ENCODE results near the gene SORCS2. TPM values are rescaled to one million over a fixed set of nuclear protein-coding genes. Genes with fewer than 3 reads are reported as not detected.

The SORCS2 gene
- total and polyA plus RNA-seq, 2 of the 8 experiments (the other 6 are each of a cell fraction or from before 2014, with no cell fraction given): 0.36 to 1.8 TPM

- Histone ChIP-seq H2BK20ac (ENCODE audit: low read length) (no peak overlapping the region), H3K36me3 (ENCODE audit: control insufficient read depth in 2 of 4, insufficient read depth in 4 of 4, low read length in 3 of 4) (no peaks in the 10 kb centered on the region), H4K20me1 (replicated peaks in 1 of 2; ENCODE audit: control insufficient read depth in 1 of 2, insufficient read depth in 2 of 2, low read length in 2 of 2) (no peaks in the 10 kb centered on the region), H3K79me2 (ENCODE audit: control insufficient read depth in 1 of 2, insufficient read depth in 2 of 2, low read length in 2 of 2) (no peaks in the 10 kb centered on the region), H2AFZ (ENCODE audit: low read length) (no peak overlapping the region), H3K56ac (replicated peaks; ENCODE audit: insufficient read length, low read depth, low read length) (no peak overlapping the region), H3K23ac (ENCODE audit: insufficient read length) (no peak overlapping the region), H3K27me3 (replicated peaks in 1 of 4; ENCODE audit: control insufficient read depth in 3 of 4, extremely low read depth in 1 of 4, insufficient read depth in 3 of 4, low read length in 3 of 4) (no peaks in the 10 kb centered on the region; a peak in 1 of 7 replicates), H3K4me2 (ENCODE audit: insufficient read depth in 1 of 2, low read depth in 2 of 2, low read length in 2 of 2) (no peak overlapping the region), H3K4me3 (ENCODE audit: extremely low read depth in 1 of 4, insufficient read depth in 2 of 4, low read depth in 3 of 4, low read length in 4 of 4) (no peak overlapping the region), H4K91ac (replicated peaks; ENCODE audit: insufficient read length, low read length) (no peak overlapping the region), H2AK5ac (ENCODE audit: low read depth, low read length) (no peak overlapping the region), H4K8ac (ENCODE audit: extremely low read depth, insufficient read depth, low read length) (no peak overlapping the region), H3K18ac (ENCODE audit: extremely low read depth, low read length) (no peak overlapping the region), H4K5ac (ENCODE audit: insufficient read length, low read depth, low read length) (no peak overlapping the region), H2BK15ac (ENCODE audit: low read length) (no peak overlapping the region), H3K4me1 (replicated peaks in 1 of 4; ENCODE audit: control insufficient read depth in 3 of 4, insufficient read depth in 4 of 4, low read length in 3 of 4) (no peaks in the 10 kb centered on the region), H3K9me3 (ENCODE audit: insufficient read depth in 2 of 2, low read depth in 1 of 2, low read length in 1 of 2) (no peaks in the 10 kb centered on the region), H2BK12ac (ENCODE audit: low read depth, low read length) (no peak overlapping the region), H2BK5ac (ENCODE audit: low read depth, low read length) (no peak overlapping the region), H3K23me2 (ENCODE audit: low read depth, low read length) (no peaks in the 10 kb centered on the region), H3K4ac (replicated peaks; ENCODE audit: insufficient read length, low read depth, low read length) (no peak overlapping the region), H2BK120ac (replicated peaks; ENCODE audit: low read depth, low read length) (no peak overlapping the region), H3K14ac (ENCODE audit: insufficient read length) (no peak overlapping the region), H3K79me1 (ENCODE audit: low read depth, low read length) (no peaks in the 10 kb centered on the region), H3K27ac (ENCODE audit: low read depth, low read length) (no peak overlapping the region), H3K9ac (replicated peaks in 1 of 4; ENCODE audit: extremely low read depth in 1 of 4, low read depth in 3 of 4, low read length in 3 of 4) (no peak overlapping the region)
- WGBS, 2 experiments (ENCODE audit: extremely low coverage in 1 of 2, insufficient coverage in 1 of 2, insufficient read length in 1 of 2, insufficient replicate concordance in 2 of 2, low coverage in 1 of 2, low lambda C conversion rate in 2 of 2, missing lambda C conversion rate in 1 of 2): 81% methylated on average over 11 of the region's 11 CpGs; no CpG with 5 or more reads in 1 of the 2 experiments
- FAIRE-seq (no peak), DNase-seq (ENCODE audit: low read depth in 1 of 2, low spot score in 2 of 2) (no peak)
- POLR2A ChIA-PET (ENCODE audit: partially characterized antibody): no interaction called here
- CTCF ChIA-PET (ENCODE audit: partially characterized antibody): interaction anchor here (0.6 to 0.8 kb wide), 2 partner anchors 41 to 277 kb away, joined by 3 to 4 read pairs; no protein-coding TSS in a partner anchor
- TF ChIP-seq GABPA (IDR thresholded peaks at IDR 0.05; ENCODE audit: borderline replicate concordance, insufficient read depth, low read length) (no peak), SP4 (IDR thresholded peaks at IDR 0.05; ENCODE audit: low read length) (no peak), SIRT6 (IDR thresholded peaks at IDR 0.05; ENCODE audit: low read length) (no peak), KDM4A (IDR thresholded peaks at IDR 0.05; ENCODE audit: low read depth, low read length, severe bottlenecking) (no peak), HDAC2 (IDR thresholded peaks at IDR 0.05; ENCODE audit: borderline replicate concordance in 1 of 2, low read depth in 2 of 2, low read length in 2 of 2) (no peak), RXRA (IDR thresholded peaks at IDR 0.05; ENCODE audit: insufficient read depth, low read depth, low read length) (no peak), ATF2 (IDR thresholded peaks at IDR 0.05; ENCODE audit: low read length) (no peak), CHD1 (IDR thresholded peaks at IDR 0.05; ENCODE audit: low read depth, low read length) (no peak), RNF2 (IDR thresholded peaks at IDR 0.05; ENCODE audit: borderline replicate concordance, low read depth, low read length, missing control alignments, poor library complexity, severe bottlenecking) (no peak), BRCA1 (IDR thresholded peaks at IDR 0.05; ENCODE audit: low read depth, low read length) (no peak), POLR2A (IDR thresholded peaks at IDR 0.05; ENCODE audit: control extremely low read depth in 1 of 2, low read depth in 2 of 2, low read length in 2 of 2) (no peak), CTBP2 (IDR thresholded peaks at IDR 0.05; ENCODE audit: borderline replicate concordance, insufficient read depth, insufficient read length, low read length) (no peak), BCL11A (IDR thresholded peaks at IDR 0.05; ENCODE audit: low read depth in 2 of 2, low read length in 2 of 2) (no peak)
These were observed 309.5 kb downstream of the SORCS2 start for GRCh38 chr4:7501873-7502272.
